HepG2 (cell line): ENCODE results near the gene RFFL. TPM values are rescaled to one million over a fixed set of nuclear protein-coding genes. Genes with fewer than 3 reads are reported as not detected.
A peak's percentile ranks its signal among the peaks of the same experiment; 100 is the strongest.

Experiments used
- CREM ChIP-seq, 2 experiments: sonication (generic) in 1 of 2; formaldehyde crosslinking in 1 of 2; IDR thresholded peaks; 2 replicates each; pipeline versions ENCODE4 v1.4.0 to v1.6.1; 2016 to 2020; ENCODE audit warnings: antibody characterized with exemption in 1 of 2, mild to moderate bottlenecking in 1 of 2, missing genetic modification reagents in 1 of 2
- ERF ChIP-seq: IDR thresholded peaks from 2 replicates; pipeline ENCODE4 v1.6.1; 2018; ENCODE audit warnings: missing biosample characterization, missing genetic modification reagents
- KAT7 ChIP-seq: IDR thresholded peaks from 2 replicates; pipeline ENCODE4 v1.6.1; 2018; ENCODE audit warnings: borderline replicate concordance, missing compliant biosample characterization
- MLXIP ChIP-seq: sonication (generic); formaldehyde crosslinking; IDR thresholded peaks from 2 replicates; pipeline ENCODE4 v1.9.0; 2021; ENCODE audit warnings: missing genetic modification reagents, borderline replicate concordance
- POLR2A ChIP-seq, 2 experiments: IDR thresholded peaks; 2 replicates each; pipeline ENCODE4 v1.6.1; 2011; ENCODE audit warnings: low read depth in 2 of 2, low read length in 2 of 2, mild to moderate bottlenecking in 1 of 2, moderate library complexity in 1 of 2; ENCODE audit not compliant: insufficient read depth in 1 of 2
- YEATS4 ChIP-seq: sonication (generic); formaldehyde crosslinking; IDR thresholded peaks from 2 replicates; pipeline ENCODE4 v1.4.0; 2020; ENCODE audit warnings: missing genetic modification reagents, borderline replicate concordance
- ZNF18 ChIP-seq: sonication (generic); formaldehyde crosslinking; IDR thresholded peaks from 2 replicates; pipeline ENCODE4 v1.8.0; 2022; ENCODE audit warnings: mild to moderate bottlenecking, missing genetic modification reagents; ENCODE audit not compliant: insufficient replicate concordance
- ZNF3 ChIP-seq: IDR thresholded peaks from 2 replicates; pipeline ENCODE4 v1.7.0; 2017; ENCODE audit warnings: inconsistent platforms
- ZNF318 ChIP-seq: sonication (generic); formaldehyde crosslinking; IDR thresholded peaks from 2 replicates; pipeline ENCODE4 v1.4.0; 2020; ENCODE audit warnings: mild to moderate bottlenecking, missing genetic modification reagents
- ZNF329 ChIP-seq: sonication (generic); formaldehyde crosslinking; IDR thresholded peaks from 2 replicates; pipeline ENCODE4 v1.9.0; 2021; ENCODE audit warnings: low read depth, mild to moderate bottlenecking, missing genetic modification reagents
- ZNF333 ChIP-seq: sonication (generic); formaldehyde crosslinking; IDR thresholded peaks from 2 replicates; pipeline ENCODE4 v1.4.0; 2020; ENCODE audit warnings: mild to moderate bottlenecking, missing genetic modification reagents, borderline replicate concordance
- ZNF557 ChIP-seq: sonication (generic); formaldehyde crosslinking; IDR thresholded peaks from 2 replicates; pipeline ENCODE4 v1.4.0; 2020; ENCODE audit warnings: missing genetic modification reagents
- ZNF558 ChIP-seq: sonication (generic); formaldehyde crosslinking; IDR thresholded peaks from 2 replicates; pipeline ENCODE4 v1.9.0; 2022; ENCODE audit warnings: mild to moderate bottlenecking, missing genetic modification reagents, borderline replicate concordance
- ZNF773 ChIP-seq: sonication (generic); formaldehyde crosslinking; IDR thresholded peaks from 2 replicates; pipeline ENCODE4 v1.4.0; 2020; ENCODE audit warnings: missing genetic modification reagents, borderline replicate concordance
- ZNF777 ChIP-seq: sonication (generic); formaldehyde crosslinking; IDR thresholded peaks from 2 replicates; pipeline ENCODE4 v1.4.0; 2020; ENCODE audit warnings: missing genetic modification reagents
- polyA plus RNA-seq, 8 experiments: library from polyadenylated mRNA; depleted of rRNA in 3 of 8; stranded (reverse) in 7 of 8; unstranded in 1 of 8; fragments of >200 nt; fragmentation: Illumina TruSeq in 4 of 8; extraction: Trizol in 4 of 8; gene quantifications; 2 replicates each; pipeline versions ENCODE4 v1.2.1 to v1.2.3, GENCODE V29; 2011 to 2016; ENCODE audit warnings: low read depth in 4 of 8, missing spikeins in 1 of 8, mixed read lengths in 1 of 8; ENCODE audit not compliant: insufficient read depth in 1 of 8
- total RNA-seq, 5 experiments: library from RNA; depleted of rRNA; stranded (reverse); fragments of >200 nt; fragmentation: Illumina TruSeq; extraction: Trizol; gene quantifications; 2 replicates each; pipeline ENCODE4 v1.2.3, GENCODE V29; 2016; ENCODE audit warnings: low read depth in 1 of 5

The RFFL gene
- total and polyA plus RNA-seq, 2 of the 13 experiments (the other 11 are each of a cell fraction or from before 2014, with no cell fraction given) = 24.3 to 48.6 TPM

- TF ChIP-seq ZNF333 (peak; percentile 51; the same call in 1 of the 2 replicates), CREM (IDR thresholded peaks at IDR 0.05) (peak; percentile 29; the same call in 1 of the 2 replicates), CREM (CRISPR knock-in tag; IDR thresholded peaks at IDR 0.05) (no peak), ZNF557 (CRISPR knock-in tag) (0 out of 2 replicates have a peak, but pooled peaks have one; percentile 10), ZNF18 (CRISPR knock-in tag) (peak; percentile 42), ZNF318 (no peak), ZNF558 (CRISPR knock-in tag) (peak; percentile 30; the same call in 1 of the 2 replicates), POLR2A (IDR thresholded peaks at IDR 0.05; ENCODE audit: insufficient read depth in 1 of 2, low read depth in 2 of 2, low read length in 2 of 2) (peak; percentile 29 to 87), ZNF777 (CRISPR knock-in tag) (peak; percentile 47; the same call in 1 of the 2 replicates), ERF (CRISPR knock-in tag) (no peak), ZNF329 (CRISPR knock-in tag) (no peak; the same call in 1 of the 2 replicates), ZNF3 (CRISPR knock-in tag) (no peak; the same call in 1 of the 2 replicates), KAT7 (CRISPR knock-in tag) (peak; percentile 72; the same call in 1 of the 2 replicates), ZNF773 (CRISPR knock-in tag) (0 out of 2 replicates have a peak, but pooled peaks have one; percentile 12), YEATS4 (peak; percentile 45), MLXIP (CRISPR knock-in tag) (no peak)
These were observed 82.6 kb downstream of the RFFL start (continued) for GRCh38 chr17:34980681-34981537.
